Smooth muscle cell (in vitro differentiated cells): ENCODE data around the gene GOLT1B. TPM values are rescaled to one million over a fixed set of nuclear protein-coding genes. Genes with fewer than 3 reads are reported as not detected.
"Not testable (repeated sequence)": the region's sequence is repeated elsewhere in the genome, so short reads cannot be mapped to it uniquely, and the experiment has no call there.

Source experiments
- DNase-seq: peaks from one replicate; lab custom pipeline; 2025; ENCODE audit not compliant: unreplicated experiment; lab: John Stamatoyannopoulos, UW
- H2AFZ ChIP-seq: fragments of 200-600 bp; sonication (generic); 2 replicates; pipeline ENCODE4 v1.6.0; 2016; ENCODE audit warnings: antibody characterized with exemption, low read depth, mild to moderate bottlenecking
- H3F3A ChIP-seq: fragments of 200-600 bp; sonication (generic); 2 replicates; pipeline ENCODE4 v1.6.0; 2017; ENCODE audit warnings: antibody characterized with exemption, low read depth
- H3K27ac ChIP-seq: fragments of 200-600 bp; sonication (generic); 2 replicates; pipeline ENCODE4 v1.5.1; 2016; ENCODE audit warnings: low read depth, mild to moderate bottlenecking
- H3K27me3 ChIP-seq: fragments of 200-600 bp; sonication (generic); 2 replicates; pipeline ENCODE4 v1.6.1; 2016; ENCODE audit warnings: low read depth, mild to moderate bottlenecking
- H3K36me3 ChIP-seq: fragments of 200-600 bp; sonication (generic); 2 replicates; pipeline ENCODE4 v1.5.1; 2016; ENCODE audit warnings: low read depth
- H3K4me1 ChIP-seq: fragments of 200-600 bp; sonication (generic); 2 replicates; pipeline ENCODE4 v1.5.1; 2016; ENCODE audit warnings: low read depth
- H3K4me2 ChIP-seq: fragments of 200-600 bp; sonication (generic); 2 replicates; pipeline ENCODE4 v1.6.0; 2016; ENCODE audit warnings: mild to moderate bottlenecking
- H3K4me3 ChIP-seq: fragments of 200-600 bp; sonication (generic); 2 replicates; pipeline ENCODE4 v1.5.1; 2016; ENCODE audit warnings: mild to moderate bottlenecking
- H3K79me2 ChIP-seq: fragments of 200-600 bp; sonication (generic); 2 replicates; pipeline ENCODE4 v1.6.0; 2016; ENCODE audit warnings: low read depth, mild to moderate bottlenecking
- H3K9ac ChIP-seq: fragments of 200-600 bp; sonication (generic); 2 replicates; pipeline ENCODE4 v1.6.0; 2016; ENCODE audit warnings: low read depth
- H3K9me3 ChIP-seq: fragments of 200-600 bp; sonication (generic); replicated peaks from 2 replicates; pipeline ENCODE4 v1.5.1; 2016; ENCODE audit warnings: low read depth
- H4K20me1 ChIP-seq: fragments of 200-600 bp; sonication (generic); 2 replicates; pipeline ENCODE4 v1.6.0; 2016; ENCODE audit warnings: low read depth
- WGBS: methylation state at CpG from one replicate; pipeline ENCODE4 v1.1.7; 2016; ENCODE audit warnings: low lambda C conversion rate; 5-methylcytosine and 5-hydroxymethylcytosine counted together
- polyA plus RNA-seq: library from polyadenylated mRNA; unstranded; fragments of >200 nt; fragmentation: Nextera tagmentation; extraction: Ambion mirVana; gene quantifications from 2 replicates; pipeline ENCODE4 v1.2.1, GENCODE V29; 2016
- total RNA-seq: library from RNA; depleted of rRNA; stranded (reverse); fragments of >200 nt; gene quantifications from 2 replicates; pipeline ENCODE4 v1.2.3, GENCODE V29; 2014
- TF ChIP-seq, protein P1 (sequence below): fragments of 200-600 bp; sonication (generic); IDR thresholded peaks from 2 replicates; pipeline ENCODE4 v1.5.1; 2017; ENCODE audit warnings: borderline replicate concordance, mild to moderate bottlenecking, antibody characterized with exemption; ENCODE audit not compliant: insufficient read depth, poor library complexity, severe bottlenecking

Gene GOLT1B
- total and polyA plus RNA-seq, 2 experiments from 2014 or later: 99.5 to 184 TPM

GRCh38 chr12:21459474-21459873, 42.1 kb upstream of the GOLT1B start:
- Histone ChIP-seq H3K79me2 (no peaks in the 10 kb centered on the region), H3K4me3 (no peak overlapping the region), H3K27ac (no peak overlapping the region), H3K9ac (no peak overlapping the region), H2AFZ (no peak overlapping the region), H3K4me2 (no peak overlapping the region), H3K27me3 (no peaks in the 10 kb centered on the region), H3K9me3 (no peaks in the 10 kb centered on the region), H3K36me3 (peaks cover 8% of the 10 kb centered on the region), H3F3A (no peaks in the 10 kb centered on the region), H3K4me1 (no peaks in the 10 kb centered on the region), H4K20me1 (no peaks in the 10 kb centered on the region)
- 93% methylated on average over 2 of the region's 2 CpGs for WGBS
- TF ChIP-seq, protein P1, sequence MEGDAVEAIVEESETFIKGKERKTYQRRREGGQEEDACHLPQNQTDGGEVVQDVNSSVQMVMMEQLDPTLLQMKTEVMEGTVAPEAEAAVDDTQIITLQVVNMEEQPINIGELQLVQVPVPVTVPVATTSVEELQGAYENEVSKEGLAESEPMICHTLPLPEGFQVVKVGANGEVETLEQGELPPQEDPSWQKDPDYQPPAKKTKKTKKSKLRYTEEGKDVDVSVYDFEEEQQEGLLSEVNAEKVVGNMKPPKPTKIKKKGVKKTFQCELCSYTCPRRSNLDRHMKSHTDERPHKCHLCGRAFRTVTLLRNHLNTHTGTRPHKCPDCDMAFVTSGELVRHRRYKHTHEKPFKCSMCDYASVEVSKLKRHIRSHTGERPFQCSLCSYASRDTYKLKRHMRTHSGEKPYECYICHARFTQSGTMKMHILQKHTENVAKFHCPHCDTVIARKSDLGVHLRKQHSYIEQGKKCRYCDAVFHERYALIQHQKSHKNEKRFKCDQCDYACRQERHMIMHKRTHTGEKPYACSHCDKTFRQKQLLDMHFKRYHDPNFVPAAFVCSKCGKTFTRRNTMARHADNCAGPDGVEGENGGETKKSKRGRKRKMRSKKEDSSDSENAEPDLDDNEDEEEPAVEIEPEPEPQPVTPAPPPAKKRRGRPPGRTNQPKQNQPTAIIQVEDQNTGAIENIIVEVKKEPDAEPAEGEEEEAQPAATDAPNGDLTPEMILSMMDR: no peak
- no peak for DNase-seq

GRCh38 chr12:21467334-21467733, 34.3 kb upstream of the GOLT1B start:
- WGBS: 94% methylated on average over 2 of the region's 2 CpGs
- H3K9ac ChIP-seq: not testable (repeated sequence)

GRCh38 chr12:21471294-21471693, 30.3 kb upstream of the GOLT1B start:
- Histone ChIP-seq H3F3A (no peaks in the 10 kb centered on the region), H3K27me3 (no peaks in the 10 kb centered on the region), H3K79me2 (no peaks in the 10 kb centered on the region), H3K4me3 (no peak overlapping the region), H4K20me1 (no peaks in the 10 kb centered on the region), H3K9ac (no peak overlapping the region), H3K4me1 (no peaks in the 10 kb centered on the region), H3K27ac (no peak overlapping the region), H3K9me3 (no peaks in the 10 kb centered on the region), H2AFZ (no peak overlapping the region), H3K36me3 (peaks cover 50% of the 10 kb centered on the region), H3K4me2 (no peak overlapping the region)
- DNase-seq: no peak
- WGBS: 97% methylated on average over 2 of the region's 2 CpGs
- TF ChIP-seq, protein P1: no peak

More at GRCh38 chr12:21467334-21467733, 34.3 kb upstream of the GOLT1B start:
- not testable (repeated sequence) for H3K27me3 ChIP-seq, H2AFZ ChIP-seq, H3K9me3 ChIP-seq, H3K79me2 ChIP-seq, H3K4me1 ChIP-seq, H3F3A ChIP-seq, DNase-seq, H3K4me3 ChIP-seq, H4K20me1 ChIP-seq, H3K27ac ChIP-seq, H3K4me2 ChIP-seq
- peaks cover 21% of the 10 kb centered on the region for H3K36me3 ChIP-seq

DNA sequence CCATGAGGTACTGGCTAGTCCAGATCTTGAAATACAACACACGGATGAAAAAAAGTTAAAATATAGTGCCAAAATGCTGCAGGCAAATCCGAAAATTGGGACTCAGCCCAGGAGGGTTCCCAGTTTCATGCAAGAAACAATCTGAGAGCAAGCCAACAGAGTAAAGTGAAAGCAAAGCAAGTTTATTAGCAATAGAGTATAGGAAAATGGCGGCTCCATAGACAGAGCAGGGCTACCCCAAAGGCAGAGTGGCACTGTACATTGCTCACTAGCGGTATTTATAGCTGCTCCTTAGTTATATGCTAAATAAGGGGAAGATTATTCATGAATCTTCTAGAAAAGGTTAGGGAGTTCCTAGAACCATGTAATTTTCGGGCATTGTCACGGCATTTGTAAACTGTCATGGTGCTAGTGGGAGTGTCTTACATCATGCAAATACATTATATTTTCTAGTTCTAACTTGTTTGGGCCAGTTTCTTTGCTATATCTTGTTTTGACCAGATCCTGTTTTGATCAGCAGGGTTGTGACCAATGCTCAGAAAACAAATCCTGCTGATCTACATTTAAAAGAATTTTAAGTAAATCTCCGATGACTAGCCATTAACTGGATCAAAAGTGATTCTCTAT, 29.3 kb upstream of the GOLT1B start:
- Histone ChIP-seq H3K79me2 (no peaks in the 10 kb centered on the region), H4K20me1 (peaks cover 3% of the 10 kb centered on the region), H3K36me3 (peaks cover 51% of the 10 kb centered on the region), H3K4me1 (no peaks in the 10 kb centered on the region), H2AFZ (no peak overlapping the region), H3K9ac (no peak overlapping the region), H3K27ac (no peak overlapping the region), H3K9me3 (no peaks in the 10 kb centered on the region), H3K4me3 (no peak overlapping the region), H3F3A (no peaks in the 10 kb centered on the region), H3K4me2 (no peak overlapping the region), H3K27me3 (no peaks in the 10 kb centered on the region)
- TF ChIP-seq, protein P1: no peak
- WGBS: 99% methylated on average over 7 of the region's 7 CpGs
- no peak for DNase-seq
